H1 (cell line): Measurements from ENCODE around the gene CXCL12. TPM values are rescaled to one million over a fixed set of nuclear protein-coding genes. Genes with fewer than 3 reads are reported as not detected.

Source experiments
- ASH2L ChIP-seq: fragments of 200-600, 300-600 bp; sonication (generic); IDR thresholded peaks from one replicate; pipeline ENCODE4 v1.7.1; 2017; ENCODE audit warnings: low read length
- BACH1 ChIP-seq: IDR thresholded peaks from 2 replicates; pipeline ENCODE4 v1.6.1; 2012; ENCODE audit warnings: low read length, improper control_type of control experiment
- EP300 ChIP-seq, 2 experiments: IDR thresholded peaks; 1 replicate in 1 of 2; 2 replicates in 1 of 2; pipeline ENCODE4 v1.6.1; 2011 to 2012; ENCODE audit warnings: low read depth in 2 of 2, low read length in 2 of 2, mild to moderate bottlenecking in 2 of 2, borderline replicate concordance in 1 of 2, inconsistent platforms in 1 of 2, moderate library complexity in 1 of 2
- SRF ChIP-seq: IDR thresholded peaks from 2 replicates; pipeline ENCODE4 v1.6.1; 2011; ENCODE audit warnings: mild to moderate bottlenecking, low read depth, low read length, moderate library complexity
- ZNF274 ChIP-seq: IDR thresholded peaks from 2 replicates; pipeline ENCODE4 v1.7.0; 2012; ENCODE audit warnings: low read length, borderline replicate concordance; ENCODE audit errors: extremely low read depth
- polyA plus RNA-seq, 7 experiments: library from polyadenylated mRNA; depleted of rRNA in 3 of 7; stranded (reverse) in 5 of 7; unstranded in 2 of 7; fragments of >200 nt in 5 of 7; fragments of 200-250 nt in 2 of 7; gene quantifications; 1 replicate in 5 of 7; 2 replicates in 1 of 7; 4 replicates in 1 of 7; pipeline versions ENCODE4 v1.2.1 to v1.2.3, GENCODE V29; 2011 to 2013; ENCODE audit warnings: missing spikeins in 2 of 7, mixed read lengths in 2 of 7
- total RNA-seq: library from RNA; stranded (reverse); fragmentation: NEBNext Ultra II Directional; extraction: Animal tissue kit (Norgen Biotek cat#: 25700); gene quantifications from 2 replicates; pipeline ENCODE4 v1.2.1, GENCODE V29; 2021
- TF ChIP-seq, protein P1 (sequence below): fragments of 300-600 bp; sonication (generic); IDR thresholded peaks from 2 replicates; pipeline ENCODE4 v1.7.1; 2012; ENCODE audit warnings: low read length, moderate library complexity, mild to moderate bottlenecking, inconsistent platforms; ENCODE audit not compliant: insufficient replicate concordance

Gene CXCL12
- total and polyA plus RNA-seq, 2 of the 8 experiments (the other 6 are each of a cell fraction or from before 2014, with no cell fraction given), result 51.4 to 53.8 TPM

DNA sequence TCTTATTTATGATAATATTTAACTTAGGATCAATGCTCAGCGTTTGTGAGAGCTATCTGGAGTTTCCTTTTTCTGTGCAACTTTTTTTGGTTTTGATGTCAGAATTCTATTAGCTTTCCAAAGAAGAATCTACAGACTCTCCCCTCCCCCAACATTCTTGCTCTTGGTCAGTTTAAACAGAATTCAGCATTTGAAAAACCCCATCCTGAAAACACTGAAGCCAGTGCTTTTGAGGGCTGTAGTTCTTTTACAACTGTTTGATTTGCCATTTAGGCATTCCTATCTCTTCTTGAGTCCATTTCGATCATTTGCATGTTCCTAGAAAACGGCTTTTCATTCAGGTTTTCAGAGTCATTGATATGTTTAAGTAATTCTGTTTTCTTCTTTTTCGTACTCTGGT lies 15.6 kb upstream of the CXCL12 start (continued):
- TF ChIP-seq, protein P1, sequence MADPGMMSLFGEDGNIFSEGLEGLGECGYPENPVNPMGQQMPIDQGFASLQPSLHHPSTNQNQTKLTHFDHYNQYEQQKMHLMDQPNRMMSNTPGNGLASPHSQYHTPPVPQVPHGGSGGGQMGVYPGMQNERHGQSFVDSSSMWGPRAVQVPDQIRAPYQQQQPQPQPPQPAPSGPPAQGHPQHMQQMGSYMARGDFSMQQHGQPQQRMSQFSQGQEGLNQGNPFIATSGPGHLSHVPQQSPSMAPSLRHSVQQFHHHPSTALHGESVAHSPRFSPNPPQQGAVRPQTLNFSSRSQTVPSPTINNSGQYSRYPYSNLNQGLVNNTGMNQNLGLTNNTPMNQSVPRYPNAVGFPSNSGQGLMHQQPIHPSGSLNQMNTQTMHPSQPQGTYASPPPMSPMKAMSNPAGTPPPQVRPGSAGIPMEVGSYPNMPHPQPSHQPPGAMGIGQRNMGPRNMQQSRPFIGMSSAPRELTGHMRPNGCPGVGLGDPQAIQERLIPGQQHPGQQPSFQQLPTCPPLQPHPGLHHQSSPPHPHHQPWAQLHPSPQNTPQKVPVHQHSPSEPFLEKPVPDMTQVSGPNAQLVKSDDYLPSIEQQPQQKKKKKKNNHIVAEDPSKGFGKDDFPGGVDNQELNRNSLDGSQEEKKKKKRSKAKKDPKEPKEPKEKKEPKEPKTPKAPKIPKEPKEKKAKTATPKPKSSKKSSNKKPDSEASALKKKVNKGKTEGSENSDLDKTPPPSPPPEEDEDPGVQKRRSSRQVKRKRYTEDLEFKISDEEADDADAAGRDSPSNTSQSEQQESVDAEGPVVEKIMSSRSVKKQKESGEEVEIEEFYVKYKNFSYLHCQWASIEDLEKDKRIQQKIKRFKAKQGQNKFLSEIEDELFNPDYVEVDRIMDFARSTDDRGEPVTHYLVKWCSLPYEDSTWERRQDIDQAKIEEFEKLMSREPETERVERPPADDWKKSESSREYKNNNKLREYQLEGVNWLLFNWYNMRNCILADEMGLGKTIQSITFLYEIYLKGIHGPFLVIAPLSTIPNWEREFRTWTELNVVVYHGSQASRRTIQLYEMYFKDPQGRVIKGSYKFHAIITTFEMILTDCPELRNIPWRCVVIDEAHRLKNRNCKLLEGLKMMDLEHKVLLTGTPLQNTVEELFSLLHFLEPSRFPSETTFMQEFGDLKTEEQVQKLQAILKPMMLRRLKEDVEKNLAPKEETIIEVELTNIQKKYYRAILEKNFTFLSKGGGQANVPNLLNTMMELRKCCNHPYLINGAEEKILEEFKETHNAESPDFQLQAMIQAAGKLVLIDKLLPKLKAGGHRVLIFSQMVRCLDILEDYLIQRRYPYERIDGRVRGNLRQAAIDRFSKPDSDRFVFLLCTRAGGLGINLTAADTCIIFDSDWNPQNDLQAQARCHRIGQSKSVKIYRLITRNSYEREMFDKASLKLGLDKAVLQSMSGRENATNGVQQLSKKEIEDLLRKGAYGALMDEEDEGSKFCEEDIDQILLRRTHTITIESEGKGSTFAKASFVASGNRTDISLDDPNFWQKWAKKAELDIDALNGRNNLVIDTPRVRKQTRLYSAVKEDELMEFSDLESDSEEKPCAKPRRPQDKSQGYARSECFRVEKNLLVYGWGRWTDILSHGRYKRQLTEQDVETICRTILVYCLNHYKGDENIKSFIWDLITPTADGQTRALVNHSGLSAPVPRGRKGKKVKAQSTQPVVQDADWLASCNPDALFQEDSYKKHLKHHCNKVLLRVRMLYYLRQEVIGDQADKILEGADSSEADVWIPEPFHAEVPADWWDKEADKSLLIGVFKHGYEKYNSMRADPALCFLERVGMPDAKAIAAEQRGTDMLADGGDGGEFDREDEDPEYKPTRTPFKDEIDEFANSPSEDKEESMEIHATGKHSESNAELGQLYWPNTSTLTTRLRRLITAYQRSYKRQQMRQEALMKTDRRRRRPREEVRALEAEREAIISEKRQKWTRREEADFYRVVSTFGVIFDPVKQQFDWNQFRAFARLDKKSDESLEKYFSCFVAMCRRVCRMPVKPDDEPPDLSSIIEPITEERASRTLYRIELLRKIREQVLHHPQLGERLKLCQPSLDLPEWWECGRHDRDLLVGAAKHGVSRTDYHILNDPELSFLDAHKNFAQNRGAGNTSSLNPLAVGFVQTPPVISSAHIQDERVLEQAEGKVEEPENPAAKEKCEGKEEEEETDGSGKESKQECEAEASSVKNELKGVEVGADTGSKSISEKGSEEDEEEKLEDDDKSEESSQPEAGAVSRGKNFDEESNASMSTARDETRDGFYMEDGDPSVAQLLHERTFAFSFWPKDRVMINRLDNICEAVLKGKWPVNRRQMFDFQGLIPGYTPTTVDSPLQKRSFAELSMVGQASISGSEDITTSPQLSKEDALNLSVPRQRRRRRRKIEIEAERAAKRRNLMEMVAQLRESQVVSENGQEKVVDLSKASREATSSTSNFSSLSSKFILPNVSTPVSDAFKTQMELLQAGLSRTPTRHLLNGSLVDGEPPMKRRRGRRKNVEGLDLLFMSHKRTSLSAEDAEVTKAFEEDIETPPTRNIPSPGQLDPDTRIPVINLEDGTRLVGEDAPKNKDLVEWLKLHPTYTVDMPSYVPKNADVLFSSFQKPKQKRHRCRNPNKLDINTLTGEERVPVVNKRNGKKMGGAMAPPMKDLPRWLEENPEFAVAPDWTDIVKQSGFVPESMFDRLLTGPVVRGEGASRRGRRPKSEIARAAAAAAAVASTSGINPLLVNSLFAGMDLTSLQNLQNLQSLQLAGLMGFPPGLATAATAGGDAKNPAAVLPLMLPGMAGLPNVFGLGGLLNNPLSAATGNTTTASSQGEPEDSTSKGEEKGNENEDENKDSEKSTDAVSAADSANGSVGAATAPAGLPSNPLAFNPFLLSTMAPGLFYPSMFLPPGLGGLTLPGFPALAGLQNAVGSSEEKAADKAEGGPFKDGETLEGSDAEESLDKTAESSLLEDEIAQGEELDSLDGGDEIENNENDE, result peak; percentile 90
- no peak for TF ChIP-seq ZNF274
- no peak for TF ChIP-seq BACH1
- TF ChIP-seq SRF, result no peak
- peak; percentile 74 for TF ChIP-seq ASH2L
- TF ChIP-seq EP300 (IDR thresholded peaks at IDR 0.05; ENCODE audit: borderline replicate concordance in 1 of 2, low read depth in 2 of 2, low read length in 2 of 2), result peak in 1 of 2 experiments; percentile 55; a peak in 1 of 3 replicates
